ENCODE measurements around the gene TRAF3IP1. TPM values are rescaled to one million over a fixed set of nuclear protein-coding genes. Genes with fewer than 3 reads are reported as not detected.
"Not testable (repeated sequence)": the region's sequence is repeated elsewhere in the genome, so short reads cannot be mapped to it uniquely, and the experiment has no call there.

The TRAF3IP1 gene, protein sequence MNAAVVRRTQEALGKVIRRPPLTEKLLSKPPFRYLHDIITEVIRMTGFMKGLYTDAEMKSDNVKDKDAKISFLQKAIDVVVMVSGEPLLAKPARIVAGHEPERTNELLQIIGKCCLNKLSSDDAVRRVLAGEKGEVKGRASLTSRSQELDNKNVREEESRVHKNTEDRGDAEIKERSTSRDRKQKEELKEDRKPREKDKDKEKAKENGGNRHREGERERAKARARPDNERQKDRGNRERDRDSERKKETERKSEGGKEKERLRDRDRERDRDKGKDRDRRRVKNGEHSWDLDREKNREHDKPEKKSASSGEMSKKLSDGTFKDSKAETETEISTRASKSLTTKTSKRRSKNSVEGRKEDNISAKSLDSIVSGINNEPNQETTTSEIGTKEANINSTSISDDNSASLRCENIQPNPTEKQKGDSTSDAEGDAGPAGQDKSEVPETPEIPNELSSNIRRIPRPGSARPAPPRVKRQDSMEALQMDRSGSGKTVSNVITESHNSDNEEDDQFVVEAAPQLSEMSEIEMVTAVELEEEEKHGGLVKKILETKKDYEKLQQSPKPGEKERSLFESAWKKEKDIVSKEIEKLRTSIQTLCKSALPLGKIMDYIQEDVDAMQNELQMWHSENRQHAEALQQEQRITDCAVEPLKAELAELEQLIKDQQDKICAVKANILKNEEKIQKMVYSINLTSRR
- 9.4 and 11.4 TPM in 2 replicates for total RNA-seq

DNA sequence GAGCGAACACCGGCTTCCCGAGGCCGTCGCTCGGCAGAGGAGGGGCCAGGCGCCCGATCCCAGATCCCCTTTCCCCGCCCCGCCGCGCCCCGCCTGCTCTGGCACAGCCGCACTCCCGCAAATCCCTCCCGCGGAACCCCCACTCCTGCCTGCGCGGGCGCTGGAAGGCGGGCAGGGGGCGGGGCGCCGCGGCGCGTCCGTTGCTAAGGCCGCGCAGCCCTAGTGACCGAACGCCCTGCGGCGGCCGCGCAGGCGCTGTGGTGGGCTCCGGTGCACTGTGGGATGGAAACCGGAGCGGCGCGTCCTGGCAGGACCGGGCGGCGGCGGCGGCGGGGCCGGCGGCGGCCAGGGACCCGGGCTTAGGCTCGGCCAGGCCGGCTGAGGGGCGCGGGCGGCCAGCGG is at the start of gene TRAF3IP1:
TSS of gene TRAF3IP1 (plus strand) at position 273 of the 402 bp plus-strand sequence. CDS start 145 bp downstream, outside the sequence.
- peak; percentile 50 for DNase-seq (ENCODE audit: low read depth)
- Histone ChIP-seq H3K36me3 (ENCODE audit: control insufficient read depth, insufficient read depth, low read length) (no peaks in the 10 kb centered on the region), H3K27me3 (ENCODE audit: control insufficient read depth, insufficient read depth, low read length) (no peaks in the 10 kb centered on the region), H3K4me3 (ENCODE audit: low read depth, low read length) (peak within 1 kb of the TSS; percentile 78)
- TF ChIP-seq, protein P1, sequence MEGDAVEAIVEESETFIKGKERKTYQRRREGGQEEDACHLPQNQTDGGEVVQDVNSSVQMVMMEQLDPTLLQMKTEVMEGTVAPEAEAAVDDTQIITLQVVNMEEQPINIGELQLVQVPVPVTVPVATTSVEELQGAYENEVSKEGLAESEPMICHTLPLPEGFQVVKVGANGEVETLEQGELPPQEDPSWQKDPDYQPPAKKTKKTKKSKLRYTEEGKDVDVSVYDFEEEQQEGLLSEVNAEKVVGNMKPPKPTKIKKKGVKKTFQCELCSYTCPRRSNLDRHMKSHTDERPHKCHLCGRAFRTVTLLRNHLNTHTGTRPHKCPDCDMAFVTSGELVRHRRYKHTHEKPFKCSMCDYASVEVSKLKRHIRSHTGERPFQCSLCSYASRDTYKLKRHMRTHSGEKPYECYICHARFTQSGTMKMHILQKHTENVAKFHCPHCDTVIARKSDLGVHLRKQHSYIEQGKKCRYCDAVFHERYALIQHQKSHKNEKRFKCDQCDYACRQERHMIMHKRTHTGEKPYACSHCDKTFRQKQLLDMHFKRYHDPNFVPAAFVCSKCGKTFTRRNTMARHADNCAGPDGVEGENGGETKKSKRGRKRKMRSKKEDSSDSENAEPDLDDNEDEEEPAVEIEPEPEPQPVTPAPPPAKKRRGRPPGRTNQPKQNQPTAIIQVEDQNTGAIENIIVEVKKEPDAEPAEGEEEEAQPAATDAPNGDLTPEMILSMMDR (IDR thresholded peaks at IDR 0.05; ENCODE audit: insufficient read depth, low read length, poor library complexity, severe bottlenecking): no peak

DNA sequence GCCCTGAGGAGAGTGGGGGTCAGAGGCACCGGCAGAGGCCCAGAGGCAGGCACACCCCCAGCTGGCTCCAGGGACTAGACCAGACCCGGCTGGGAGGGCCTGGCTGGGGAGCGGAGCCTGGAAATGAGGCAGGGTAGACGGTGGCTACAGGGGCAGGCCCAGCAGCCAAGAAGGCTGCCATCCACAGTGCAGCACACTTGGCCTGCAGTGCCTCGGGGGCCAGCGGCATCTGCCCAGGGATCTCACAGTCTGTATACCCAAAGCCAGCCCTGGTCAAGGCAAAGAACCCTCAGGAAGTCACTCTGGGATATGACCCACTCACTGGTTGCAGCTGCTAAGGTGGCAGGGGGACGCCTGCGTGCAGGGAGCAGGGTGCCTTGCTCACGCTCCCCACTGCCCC is 49.7 kb upstream of the TRAF3IP1 start:
- H3K36me3 ChIP-seq (ENCODE audit: control insufficient read depth, insufficient read depth, low read length): no peaks in the 10 kb centered on the region
- H3K27me3 ChIP-seq (ENCODE audit: control insufficient read depth, insufficient read depth, low read length): no peaks in the 10 kb centered on the region
- DNase-seq (ENCODE audit: low read depth): no peak
- no peak overlapping the region for H3K4me3 ChIP-seq (ENCODE audit: low read depth, low read length)
- TF ChIP-seq, protein P1 (IDR thresholded peaks at IDR 0.05; ENCODE audit: insufficient read depth, low read length, poor library complexity, severe bottlenecking): no peak

DNA sequence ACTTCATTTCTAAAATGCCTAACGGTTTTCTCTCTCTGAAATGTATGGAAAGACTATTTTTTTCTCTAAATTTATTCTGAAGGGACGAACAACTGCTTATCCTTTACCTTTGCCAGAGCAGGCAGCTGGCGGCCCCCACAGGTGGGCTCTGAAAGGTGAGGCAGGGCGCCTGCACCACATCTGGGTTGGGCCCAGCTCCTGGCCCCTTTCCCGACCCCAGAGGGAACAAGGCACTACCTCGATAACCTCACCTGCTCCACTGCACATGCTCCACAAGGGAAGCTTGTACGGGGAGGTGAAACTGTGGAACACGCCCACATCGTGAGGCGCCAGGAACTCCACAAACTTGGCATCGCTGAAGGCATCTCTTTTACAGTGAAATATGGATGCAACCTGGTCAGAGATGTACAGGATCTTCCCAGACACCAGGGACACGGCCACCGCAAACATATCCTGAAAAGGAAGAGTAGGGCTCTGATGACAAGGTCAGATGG is 49.2 kb upstream of the TRAF3IP1 start:
- DNase-seq (ENCODE audit: low read depth): no peak
- TF ChIP-seq, protein P1 (IDR thresholded peaks at IDR 0.05; ENCODE audit: insufficient read depth, low read length, poor library complexity, severe bottlenecking): no peak
- no peaks in the 10 kb centered on the region for H3K27me3 ChIP-seq (ENCODE audit: control insufficient read depth, insufficient read depth, low read length)
- no peak overlapping the region for H3K4me3 ChIP-seq (ENCODE audit: low read depth, low read length)
- no peaks in the 10 kb centered on the region for H3K36me3 ChIP-seq (ENCODE audit: control insufficient read depth, insufficient read depth, low read length)

DNA sequence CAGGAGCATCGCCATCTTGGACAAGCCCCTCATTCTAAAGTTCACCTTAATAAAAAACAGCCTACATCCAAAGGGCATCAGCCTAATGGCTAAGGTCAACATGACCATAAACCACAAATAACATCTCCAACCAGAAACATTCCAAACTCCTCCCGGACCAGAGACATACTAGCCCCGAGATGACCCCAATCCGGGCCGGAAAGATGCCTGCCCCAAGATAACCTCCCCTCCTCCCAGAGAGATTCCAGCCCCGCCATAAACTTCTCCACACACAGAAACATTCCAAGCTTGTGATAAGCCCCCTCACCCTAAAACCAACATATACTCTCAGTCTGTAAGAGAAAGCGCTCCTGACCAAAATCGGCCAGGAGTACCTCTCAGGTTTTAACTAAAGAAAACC is 48.6 kb upstream of the TRAF3IP1 start:
- DNase-seq (ENCODE audit: low read depth); H3K27me3 ChIP-seq (ENCODE audit: control insufficient read depth, insufficient read depth, low read length); H3K4me3 ChIP-seq (ENCODE audit: low read depth, low read length); H3K36me3 ChIP-seq (ENCODE audit: control insufficient read depth, insufficient read depth, low read length): not testable (repeated sequence)

DNA sequence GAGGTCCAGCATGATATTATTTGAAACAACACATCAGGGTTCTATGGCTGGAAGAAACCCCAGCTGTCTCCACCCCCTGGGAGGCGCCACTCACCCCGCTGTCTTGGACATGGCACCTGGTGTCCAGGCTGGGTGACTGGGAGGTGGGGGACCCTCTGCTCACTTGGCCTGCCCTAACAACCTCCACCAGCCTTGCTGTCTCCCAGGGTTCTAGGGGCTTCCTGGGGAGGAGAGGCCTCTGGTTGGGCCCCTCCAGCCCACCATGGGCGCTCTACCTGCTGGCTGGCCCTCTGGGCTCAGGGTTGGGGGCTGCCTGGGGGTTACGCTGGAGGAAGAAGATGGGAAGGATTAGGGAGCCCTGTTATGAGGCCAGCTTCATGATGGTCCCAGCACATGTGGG is 48.2 kb upstream of the TRAF3IP1 start:
- no peaks in the 10 kb centered on the region for H3K36me3 ChIP-seq (ENCODE audit: control insufficient read depth, insufficient read depth, low read length)
- H3K27me3 ChIP-seq (ENCODE audit: control insufficient read depth, insufficient read depth, low read length): no peaks in the 10 kb centered on the region
- TF ChIP-seq, protein P1 (IDR thresholded peaks at IDR 0.05; ENCODE audit: insufficient read depth, low read length, poor library complexity, severe bottlenecking): no peak
- no peak overlapping the region for H3K4me3 ChIP-seq (ENCODE audit: low read depth, low read length)
- DNase-seq (ENCODE audit: low read depth): no peak

DNA sequence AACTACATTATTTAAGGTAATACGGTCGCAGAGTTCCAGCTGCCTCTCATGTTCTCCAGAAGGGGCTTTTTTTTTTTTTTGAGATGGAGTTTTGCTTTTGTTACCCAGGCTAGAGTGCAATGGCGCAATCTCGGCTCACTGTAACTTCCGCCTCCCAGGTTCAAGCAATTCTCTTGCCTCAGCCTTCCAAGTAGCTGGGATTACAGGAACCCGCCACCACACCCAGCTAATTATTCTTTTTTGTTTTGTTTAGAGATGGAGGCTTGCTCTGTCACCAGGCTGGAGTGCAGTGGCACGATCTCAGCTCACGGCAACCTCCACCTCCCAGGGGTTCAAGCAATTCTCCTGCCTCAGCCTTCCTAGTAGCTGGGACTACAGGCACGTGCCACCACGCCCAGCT is 46.9 kb upstream of the TRAF3IP1 start:
- H3K27me3 ChIP-seq (ENCODE audit: control insufficient read depth, insufficient read depth, low read length); H3K4me3 ChIP-seq (ENCODE audit: low read depth, low read length); DNase-seq (ENCODE audit: low read depth); H3K36me3 ChIP-seq (ENCODE audit: control insufficient read depth, insufficient read depth, low read length): not testable (repeated sequence)

All from kidney epithelial cell (primary cell).